C4-2B (cell line): ENCODE measurements around the gene TTF1.

Experiments
- ZFX ChIP-seq: fragments of 450-650 bp; IDR thresholded peaks from 2 replicates; pipeline ENCODE4 v1.6.1; 2017
- TF ChIP-seq, protein P1 (sequence below): fragments of 450-650 bp; conservative IDR thresholded peaks from 2 replicates; pipeline ENCODE4 v1.5.1; 2017; ENCODE audit warnings: mild to moderate bottlenecking

DNA sequence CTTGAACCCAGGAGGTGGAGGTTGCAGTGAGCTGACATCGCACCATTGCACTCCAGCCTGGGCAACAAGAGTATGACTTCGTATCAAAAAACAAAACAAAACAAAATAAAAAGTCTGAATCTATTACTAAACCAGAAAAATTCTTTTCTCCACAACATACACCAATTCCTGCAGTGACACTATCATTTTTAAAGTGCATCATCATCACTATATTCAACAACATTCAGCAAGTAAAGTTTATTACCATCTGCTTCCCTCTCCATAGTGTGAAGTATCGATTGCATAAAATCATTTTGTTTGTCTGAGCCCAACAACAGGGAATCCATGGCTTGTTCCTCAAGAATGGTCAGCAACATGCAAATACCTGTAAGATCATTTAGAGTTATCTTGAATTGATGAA, 72.3 kb downstream of the TTF1 start:
- TF ChIP-seq, protein P1, sequence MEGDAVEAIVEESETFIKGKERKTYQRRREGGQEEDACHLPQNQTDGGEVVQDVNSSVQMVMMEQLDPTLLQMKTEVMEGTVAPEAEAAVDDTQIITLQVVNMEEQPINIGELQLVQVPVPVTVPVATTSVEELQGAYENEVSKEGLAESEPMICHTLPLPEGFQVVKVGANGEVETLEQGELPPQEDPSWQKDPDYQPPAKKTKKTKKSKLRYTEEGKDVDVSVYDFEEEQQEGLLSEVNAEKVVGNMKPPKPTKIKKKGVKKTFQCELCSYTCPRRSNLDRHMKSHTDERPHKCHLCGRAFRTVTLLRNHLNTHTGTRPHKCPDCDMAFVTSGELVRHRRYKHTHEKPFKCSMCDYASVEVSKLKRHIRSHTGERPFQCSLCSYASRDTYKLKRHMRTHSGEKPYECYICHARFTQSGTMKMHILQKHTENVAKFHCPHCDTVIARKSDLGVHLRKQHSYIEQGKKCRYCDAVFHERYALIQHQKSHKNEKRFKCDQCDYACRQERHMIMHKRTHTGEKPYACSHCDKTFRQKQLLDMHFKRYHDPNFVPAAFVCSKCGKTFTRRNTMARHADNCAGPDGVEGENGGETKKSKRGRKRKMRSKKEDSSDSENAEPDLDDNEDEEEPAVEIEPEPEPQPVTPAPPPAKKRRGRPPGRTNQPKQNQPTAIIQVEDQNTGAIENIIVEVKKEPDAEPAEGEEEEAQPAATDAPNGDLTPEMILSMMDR: no peak
- TF ChIP-seq ZFX: no peak
